Measurements from ENCODE around the gene TIGD6. TPM values are rescaled to one million over a fixed set of nuclear protein-coding genes. Genes with fewer than 3 reads are reported as not detected.

Gene TIGD6
- total and polyA plus RNA-seq, 8 donors, result 3.7 to 5.8 (median 4.4) TPM

DNA sequence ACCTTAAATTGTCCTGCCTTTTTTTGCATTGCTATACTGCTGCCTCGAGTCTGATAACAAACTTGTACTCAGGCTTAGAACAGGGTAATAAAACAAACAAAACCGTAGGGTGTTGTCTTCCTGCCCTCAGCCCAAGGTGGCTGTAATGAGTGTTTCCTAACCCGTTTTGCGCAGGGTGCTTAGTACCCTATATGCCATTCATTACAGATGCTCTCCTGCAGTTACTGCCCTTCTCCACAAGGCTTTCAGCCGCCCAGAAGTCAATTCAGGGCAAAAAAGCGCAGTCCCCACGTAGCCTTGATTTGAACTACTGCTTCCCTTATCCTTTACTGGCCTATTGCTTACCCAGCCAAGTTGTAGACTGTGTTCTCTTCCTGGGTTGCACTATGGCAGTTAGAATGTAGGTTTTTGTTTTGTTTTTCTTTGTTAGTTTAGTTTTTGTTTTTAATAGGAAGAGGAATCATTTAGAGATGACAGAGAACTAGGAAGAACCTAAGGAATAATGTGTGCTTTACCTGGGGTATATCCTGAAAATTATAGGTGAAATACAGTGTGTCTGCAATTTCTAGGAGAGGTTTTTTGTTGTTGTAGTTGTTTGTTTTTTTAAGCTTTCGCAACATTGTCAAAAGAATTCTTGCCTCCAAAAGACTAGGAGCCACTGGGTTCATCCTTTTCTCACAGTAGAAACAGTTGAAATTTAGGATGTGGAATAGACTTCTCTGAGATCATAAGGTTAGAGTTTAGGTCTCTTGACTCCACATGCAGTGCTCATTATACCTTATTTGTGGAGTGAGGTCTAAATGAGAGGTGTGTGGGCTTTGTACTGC is 1.4 kb upstream of the TIGD6 start:
- DNase-seq, result peak in 2 of 4 donors; percentile 48 to 49
- H3K36me3 ChIP-seq, result peaks cover 0 to 33% of the 10 kb centered on the region in 2 donors
- intact Hi-C loops (cut with DNase I), result no loop called here

DNA sequence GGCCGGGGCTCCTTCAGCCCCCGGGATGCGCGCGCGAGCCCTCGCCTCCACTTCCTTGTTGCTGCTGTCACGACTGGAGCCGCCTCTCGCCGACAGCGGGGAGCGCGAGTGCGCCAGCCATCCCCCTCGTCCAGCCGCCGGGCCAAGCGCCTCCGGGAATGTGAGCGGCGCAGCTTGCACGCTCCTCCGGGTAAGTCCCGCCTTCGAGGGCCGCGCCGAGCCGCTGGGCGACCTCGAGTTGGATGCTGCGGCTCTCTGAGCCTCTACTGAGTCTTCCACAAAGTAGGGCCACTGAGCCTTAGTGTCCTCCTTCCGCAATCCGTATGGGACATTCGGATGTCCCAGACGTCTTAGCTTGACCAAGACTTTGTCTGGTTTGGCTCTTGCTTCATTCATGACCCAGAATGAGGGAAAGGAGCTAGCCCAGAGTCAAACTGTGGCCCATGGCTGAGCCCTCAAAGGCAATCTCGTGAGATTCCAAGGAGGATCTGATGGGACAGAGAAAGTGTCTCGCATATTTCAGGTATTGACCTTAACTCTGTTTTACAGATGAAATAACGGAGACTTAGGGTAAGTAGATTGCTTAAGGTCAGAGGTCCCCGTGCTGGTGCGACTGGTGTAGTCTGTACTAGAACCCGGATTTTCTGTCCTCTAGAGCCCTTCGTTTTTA is 671 bp upstream of the TIGD6 start:
- peak; percentile 68 for ATAC-seq
- Histone ChIP-seq H3K4me1 (peaks cover 13 to 39% of the 10 kb centered on the region in 2 donors), H3K9me3 (no peaks in the 10 kb centered on the region), H3K27ac (peak overlapping the region; percentile 92 to 96), H3K4me3 (peak overlapping the region; percentile 90 to 94), H3K36me3 (peaks cover 0 to 28% of the 10 kb centered on the region in 2 donors), H3K27me3 (no peaks in the 10 kb centered on the region)
- TF ChIP-seq, protein P1, sequence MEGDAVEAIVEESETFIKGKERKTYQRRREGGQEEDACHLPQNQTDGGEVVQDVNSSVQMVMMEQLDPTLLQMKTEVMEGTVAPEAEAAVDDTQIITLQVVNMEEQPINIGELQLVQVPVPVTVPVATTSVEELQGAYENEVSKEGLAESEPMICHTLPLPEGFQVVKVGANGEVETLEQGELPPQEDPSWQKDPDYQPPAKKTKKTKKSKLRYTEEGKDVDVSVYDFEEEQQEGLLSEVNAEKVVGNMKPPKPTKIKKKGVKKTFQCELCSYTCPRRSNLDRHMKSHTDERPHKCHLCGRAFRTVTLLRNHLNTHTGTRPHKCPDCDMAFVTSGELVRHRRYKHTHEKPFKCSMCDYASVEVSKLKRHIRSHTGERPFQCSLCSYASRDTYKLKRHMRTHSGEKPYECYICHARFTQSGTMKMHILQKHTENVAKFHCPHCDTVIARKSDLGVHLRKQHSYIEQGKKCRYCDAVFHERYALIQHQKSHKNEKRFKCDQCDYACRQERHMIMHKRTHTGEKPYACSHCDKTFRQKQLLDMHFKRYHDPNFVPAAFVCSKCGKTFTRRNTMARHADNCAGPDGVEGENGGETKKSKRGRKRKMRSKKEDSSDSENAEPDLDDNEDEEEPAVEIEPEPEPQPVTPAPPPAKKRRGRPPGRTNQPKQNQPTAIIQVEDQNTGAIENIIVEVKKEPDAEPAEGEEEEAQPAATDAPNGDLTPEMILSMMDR (IDR thresholded peaks at IDR 0.05), result no peak
- intact Hi-C loops (cut with DNase I), result no loop called here
- peak in 2 of 4 donors; percentile 63 to 93 for DNase-seq

More for the DNA sequence above, 1.4 kb upstream of the TIGD6 start:
- no peaks in the 10 kb centered on the region for H3K27me3 ChIP-seq
- peak; percentile 54 for ATAC-seq
- H3K4me3 ChIP-seq, result peak overlapping the region; percentile 90 to 94
- TF ChIP-seq, protein P1 (IDR thresholded peaks at IDR 0.05), result peak; percentile 38 to 69
- peaks cover 13 to 39% of the 10 kb centered on the region in 2 donors for H3K4me1 ChIP-seq
- H3K27ac ChIP-seq, result peak overlapping the region; percentile 92 to 96
- H3K9me3 ChIP-seq, result no peaks in the 10 kb centered on the region

DNA sequence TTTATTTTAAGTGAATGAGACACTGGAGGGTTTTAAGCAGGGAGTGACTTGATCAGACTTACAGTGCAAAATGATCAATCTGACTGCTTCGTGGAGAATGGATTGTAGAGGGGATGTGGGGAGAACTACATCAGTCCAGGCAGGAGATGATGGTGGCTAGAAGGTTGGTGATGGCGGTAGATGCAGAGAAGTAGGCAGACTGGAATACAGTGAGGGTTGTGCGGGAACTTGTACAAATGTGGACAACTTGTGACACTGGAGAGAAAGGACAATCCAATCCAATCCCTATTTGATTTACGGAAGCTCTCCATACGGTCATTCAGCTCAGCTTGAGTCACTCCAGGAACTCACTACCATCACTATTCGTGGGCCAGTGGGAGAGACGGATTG is 593 bp downstream of the TIGD6 start:
- Histone ChIP-seq H3K27ac (peak overlapping the region; percentile 92 to 96), H3K9me3 (no peaks in the 10 kb centered on the region), H3K27me3 (no peaks in the 10 kb centered on the region), H3K36me3 (peaks cover 0 to 28% of the 10 kb centered on the region in 2 donors), H3K4me1 (peaks cover 13 to 39% of the 10 kb centered on the region in 2 donors), H3K4me3 (peak overlapping the region; percentile 90 to 94)
- intact Hi-C loops (cut with DNase I), result loop anchor here in 1 of 2 donors (10.0 kb wide), 1 partner anchor 365 kb away; no protein-coding TSS in a partner anchor
- DNase-seq, result no peak
- TF ChIP-seq, protein P1 (IDR thresholded peaks at IDR 0.05), result no peak
- ATAC-seq, result no peak

- Histone ChIP-seq H3K27me3 (no peaks in the 10 kb centered on the region), H3K9me3 (no peaks in the 10 kb centered on the region), H3K36me3 (peaks cover 0 to 29% of the 10 kb centered on the region in 2 donors), H3K4me1 (peaks cover 13 to 37% of the 10 kb centered on the region in 2 donors), H3K27ac (peak overlapping the region in 1 of 2 donors; percentile 96), H3K4me3 (peak overlapping the region in 1 of 2 donors; percentile 90)
- DNase-seq, result no peak
- no peak for ATAC-seq
- intact Hi-C loops (cut with DNase I), result loop anchor here in 1 of 2 donors (10.0 kb wide), 1 partner anchor 365 kb away; no protein-coding TSS in a partner anchor
- TF ChIP-seq, protein P1 (IDR thresholded peaks at IDR 0.05), result no peak
Measured at GRCh38 chr5:149999359-149999758, 1.1 kb downstream of the TIGD6 start.

GRCh38 chr5:149998281-149998680 is 2.2 kb downstream of the TIGD6 start:
- H3K27me3 ChIP-seq, result no peaks in the 10 kb centered on the region
- ATAC-seq (no peak), DNase-seq (no peak)
- intact Hi-C loops (cut with DNase I), result loop anchor here in 1 of 2 donors (10.0 kb wide), 1 partner anchor 363 kb away; no protein-coding TSS in a partner anchor
- no peaks in the 10 kb centered on the region for H3K9me3 ChIP-seq
- peaks cover 0 to 19% of the 10 kb centered on the region in 2 donors for H3K36me3 ChIP-seq
- TF ChIP-seq, protein P1 (IDR thresholded peaks at IDR 0.05), result no peak
- no peak overlapping the region for H3K27ac ChIP-seq
- peaks cover 13 to 26% of the 10 kb centered on the region in 2 donors for H3K4me1 ChIP-seq
- H3K4me3 ChIP-seq, result no peak overlapping the region
